Stimulated activated CD4-positive, alpha-beta T cell treated with anti-CD3 and anti-CD28 coated beads, Interleukin-15, amount 100 ng/mL, for 24 hours (primary cell): Measurements from ENCODE around the gene OPCML.
A peak's percentile ranks its signal among the peaks of the same experiment; 100 is the strongest.

ENCODE experiments used
- DNase-seq: peaks from one replicate; pipeline ENCODE4 v3.0.0-alpha.2; 2020

OPCML gene

DNA sequence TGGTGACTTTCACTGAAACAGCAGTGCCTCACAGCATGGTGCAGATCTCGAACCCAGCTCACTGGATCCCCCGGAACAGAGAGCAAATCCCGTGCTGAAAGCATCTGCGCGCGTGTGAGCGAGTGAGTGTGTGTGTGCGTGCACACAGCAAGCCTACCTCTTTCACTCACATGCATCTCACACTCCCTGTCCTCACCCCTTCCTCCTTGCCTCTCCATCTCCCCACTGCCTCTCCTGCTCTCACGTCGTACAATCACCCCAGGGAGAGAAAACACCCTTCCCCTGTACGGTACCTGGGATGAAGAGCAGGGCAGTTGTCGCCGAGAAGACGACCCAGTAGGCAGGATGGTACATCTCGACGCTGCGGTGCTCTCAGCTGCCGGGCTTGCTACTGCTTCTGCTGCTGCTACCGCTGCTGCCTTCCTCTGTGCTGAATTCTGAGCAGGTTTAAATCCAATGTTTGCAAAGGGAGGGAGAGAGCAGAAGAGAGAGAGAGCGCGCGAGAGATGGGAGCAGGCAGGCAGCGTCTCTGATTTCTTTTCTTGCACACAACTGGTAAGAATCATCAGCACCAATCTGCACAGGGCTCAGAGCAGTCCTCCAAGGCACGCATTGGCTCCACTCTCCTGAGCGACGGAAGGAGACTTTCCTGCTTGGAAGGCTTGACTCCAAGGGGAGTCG is at the start of gene OPCML:
Gene OPCML (minus strand): TSS at position 531 of the 681 bp plus-strand sequence.
- DNase-seq, result no peak

DNA sequence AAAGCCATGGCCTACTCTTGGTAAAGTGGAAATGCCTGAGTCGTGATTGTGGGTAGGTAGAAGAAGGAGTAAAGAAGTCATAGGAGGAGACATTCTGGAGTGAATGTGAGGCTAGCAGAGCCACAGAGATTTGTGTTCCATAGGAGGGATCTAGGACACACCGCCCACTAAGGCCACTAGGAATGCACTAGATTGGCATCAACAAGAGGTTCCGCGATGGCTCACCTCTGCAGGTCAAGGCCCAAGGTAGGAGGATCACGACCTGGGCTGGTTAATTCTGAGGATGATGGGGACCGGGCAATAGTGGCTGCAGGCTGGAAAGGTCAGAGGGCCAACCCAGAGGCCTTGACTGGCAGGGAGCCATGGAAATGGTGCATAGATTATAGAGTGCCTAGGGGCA is 48.8 kb upstream of the OPCML start:
- DNase-seq, result no peak

DNA sequence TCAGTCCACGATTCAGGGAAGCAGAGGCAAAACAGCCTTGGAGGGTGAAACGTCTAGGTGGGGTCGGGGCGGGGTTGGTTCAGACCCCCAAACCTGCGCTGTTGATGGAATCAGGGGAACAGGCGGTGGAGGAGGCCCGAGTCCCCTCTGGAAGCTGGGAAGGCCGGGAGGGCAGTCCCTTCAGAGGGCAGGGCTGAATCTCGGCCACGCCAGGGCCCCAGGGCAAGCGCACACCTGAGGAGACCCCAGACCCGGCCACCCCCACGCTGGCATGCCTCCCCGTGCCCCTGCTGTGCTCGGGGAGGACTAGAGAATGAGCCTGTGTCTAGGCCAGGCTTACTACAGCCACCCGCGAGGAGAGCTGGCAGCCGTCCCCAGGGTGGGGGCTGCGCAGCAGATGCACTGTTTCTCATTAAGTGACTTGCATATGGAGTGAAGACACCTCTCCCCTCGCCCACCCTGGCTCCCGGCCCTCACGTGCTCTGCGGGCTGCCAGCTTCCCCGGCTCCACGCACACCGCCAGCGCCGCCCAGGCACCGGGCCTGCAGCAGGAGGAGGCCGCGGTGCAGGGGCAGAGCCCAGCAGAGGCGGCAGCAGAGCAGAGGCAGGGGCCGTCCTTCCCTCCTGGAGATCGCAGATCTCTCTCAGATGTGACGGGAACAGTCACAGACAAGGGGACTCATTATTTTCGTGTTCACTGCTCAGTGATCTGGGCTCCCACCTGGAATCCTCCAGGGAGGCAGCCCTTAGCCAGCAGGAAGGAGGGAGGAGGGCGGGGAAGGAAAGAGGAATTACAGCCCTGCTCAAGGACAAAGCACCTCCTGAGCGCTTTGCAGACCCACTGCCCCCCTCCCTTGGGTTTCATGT is 47.1 kb upstream of the OPCML start:
- DNase-seq, result no peak

DNA sequence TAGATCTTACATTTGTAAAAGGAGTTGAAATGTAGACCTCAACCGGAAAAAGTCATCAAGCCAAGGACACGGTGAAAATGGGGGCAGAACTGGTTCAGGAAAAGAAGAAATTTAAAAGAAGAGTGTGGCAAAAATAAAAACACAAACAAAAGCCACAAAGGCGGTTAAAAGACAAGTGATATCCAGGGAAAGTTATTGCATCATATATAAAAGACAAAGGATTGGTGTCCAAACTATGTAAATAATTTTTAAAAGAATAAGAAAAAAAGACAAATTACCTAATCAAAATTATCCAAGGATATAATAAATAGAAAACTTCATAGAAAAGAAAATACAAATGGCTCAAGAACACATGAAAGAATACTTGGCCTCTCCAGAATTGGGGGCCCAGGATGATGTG is 45.1 kb upstream of the OPCML start:
- DNase-seq, result no peak

DNA sequence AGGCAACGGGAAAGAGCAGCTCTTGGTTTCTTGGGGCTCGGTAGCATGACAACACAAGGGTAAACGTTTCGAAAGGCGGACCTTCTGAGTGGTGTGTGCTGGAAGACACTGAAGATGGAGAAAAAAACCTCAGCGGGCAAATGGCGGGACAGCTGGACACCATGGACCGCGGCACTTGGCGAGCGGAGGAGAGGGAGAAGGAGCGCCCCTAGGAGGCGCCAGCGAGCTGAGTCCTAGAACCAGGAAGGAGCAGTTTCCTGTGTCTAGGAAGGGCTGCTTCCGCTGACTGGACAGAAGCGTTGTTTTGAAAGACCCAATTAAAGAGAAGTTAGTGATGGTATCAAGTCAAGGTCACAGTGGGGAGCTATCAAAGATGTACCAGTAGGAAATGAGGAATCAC is 44.0 kb upstream of the OPCML start:
- peak; percentile 24 for DNase-seq

DNA sequence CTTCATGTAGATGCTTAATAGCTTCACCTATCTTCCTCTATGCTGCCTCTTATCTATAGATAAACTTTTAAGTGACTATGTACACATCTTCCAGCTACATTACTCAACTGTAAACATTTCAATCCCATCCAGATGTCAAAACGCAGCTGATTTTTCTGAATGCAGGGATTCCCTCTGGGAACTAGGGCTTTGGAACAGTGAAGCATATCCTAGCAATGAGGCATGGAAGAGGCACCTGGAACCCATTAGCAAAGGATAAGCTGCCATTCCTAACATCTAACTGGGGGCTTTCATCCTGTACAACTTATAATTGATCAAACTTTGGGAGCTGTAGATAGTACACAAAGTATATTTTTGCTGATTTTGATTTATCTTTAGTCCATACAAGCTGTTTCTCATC is 40.8 kb upstream of the OPCML start:
- DNase-seq, result no peak

DNA sequence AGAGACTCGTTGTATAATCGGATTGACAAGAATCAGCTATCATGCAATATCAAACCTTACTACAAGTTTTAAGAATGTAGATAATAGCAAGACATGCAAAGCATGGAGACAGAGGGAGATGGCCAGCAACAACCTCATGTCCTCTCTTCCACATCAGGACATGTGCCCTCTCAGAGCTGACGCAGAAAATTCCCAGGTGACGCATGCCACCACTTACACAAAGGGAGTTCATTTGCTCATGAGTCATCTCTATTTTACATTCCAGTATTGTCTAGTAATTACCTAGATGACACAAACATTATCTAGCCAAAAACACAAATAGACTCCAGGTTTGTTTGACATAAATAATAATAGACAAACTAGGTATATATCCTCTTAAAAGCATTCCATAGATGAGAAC is 38.1 kb upstream of the OPCML start:
- no peak for DNase-seq

DNA sequence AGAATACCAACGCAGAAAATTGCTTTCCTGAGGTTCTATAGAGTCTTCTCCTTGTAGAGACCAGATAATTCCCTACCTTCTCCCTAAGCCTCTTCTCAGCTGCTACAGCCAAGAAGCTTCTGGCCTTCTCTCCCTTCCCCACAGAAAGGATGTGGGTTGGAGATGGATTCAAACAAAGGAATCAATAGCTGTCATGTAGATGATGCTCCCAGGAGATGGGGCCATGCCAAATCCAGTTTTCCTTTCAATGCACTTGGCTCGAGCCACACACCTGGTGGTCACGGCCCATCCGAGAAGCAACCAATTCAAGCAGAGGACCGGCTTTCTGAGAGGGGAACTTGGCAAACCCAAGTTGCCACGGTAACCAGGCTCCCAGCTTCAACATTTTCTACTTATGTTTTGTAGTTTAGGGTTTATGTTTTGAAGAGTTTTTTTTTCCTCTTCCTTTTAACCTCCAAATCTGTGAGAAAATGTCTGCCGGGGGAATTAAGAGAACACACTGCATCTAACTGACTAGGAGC is 31.3 kb upstream of the OPCML start:
- DNase-seq, result no peak

DNA sequence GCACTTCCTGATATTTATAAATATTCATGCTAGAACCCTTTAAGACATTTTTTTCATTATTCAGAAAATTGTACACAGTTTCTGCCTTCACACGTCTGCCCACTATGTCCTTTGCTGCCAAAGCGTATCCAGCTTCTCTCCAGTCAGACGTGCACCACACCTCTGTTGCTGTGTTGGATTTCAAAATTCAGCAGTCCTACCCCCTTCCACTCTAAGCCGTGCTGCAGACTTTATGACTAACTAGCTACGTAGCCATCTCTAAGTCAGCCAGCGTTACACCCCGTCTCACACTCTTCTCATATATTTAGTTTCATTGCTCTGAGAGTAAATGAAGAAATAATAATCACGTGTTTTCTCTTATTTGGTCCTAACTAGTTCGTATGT is 28.2 kb upstream of the OPCML start:
- DNase-seq, result no peak

DNA sequence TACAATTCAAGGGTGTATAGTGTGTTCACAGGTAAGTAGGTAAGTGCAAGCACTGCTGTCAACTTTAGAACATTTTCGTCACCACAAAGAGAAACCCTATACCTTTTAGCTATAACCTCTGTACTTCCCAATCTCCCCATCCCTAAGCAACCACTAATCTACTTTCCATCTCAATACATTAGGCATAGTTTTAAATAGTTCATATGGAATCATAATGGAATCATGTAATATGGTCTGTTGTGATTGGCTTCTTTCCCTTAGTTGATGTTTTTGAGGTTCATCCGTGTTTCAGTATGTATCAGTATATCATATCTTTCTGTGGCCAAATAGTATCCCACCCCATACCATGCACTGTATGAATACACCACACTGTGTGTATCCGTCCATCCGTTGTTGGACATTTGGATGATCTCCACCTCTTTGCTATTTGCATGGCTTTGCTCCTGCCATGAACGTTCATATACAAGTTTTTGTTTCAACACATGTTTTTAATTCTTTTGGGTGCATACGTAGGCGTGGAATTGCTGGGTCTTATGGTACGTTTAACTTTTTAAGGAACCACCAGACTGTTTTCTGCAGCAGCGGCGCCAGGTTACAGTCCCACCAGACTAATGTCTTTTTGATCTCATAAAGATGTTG is 27.7 kb upstream of the OPCML start:
- DNase-seq, result no peak

DNA sequence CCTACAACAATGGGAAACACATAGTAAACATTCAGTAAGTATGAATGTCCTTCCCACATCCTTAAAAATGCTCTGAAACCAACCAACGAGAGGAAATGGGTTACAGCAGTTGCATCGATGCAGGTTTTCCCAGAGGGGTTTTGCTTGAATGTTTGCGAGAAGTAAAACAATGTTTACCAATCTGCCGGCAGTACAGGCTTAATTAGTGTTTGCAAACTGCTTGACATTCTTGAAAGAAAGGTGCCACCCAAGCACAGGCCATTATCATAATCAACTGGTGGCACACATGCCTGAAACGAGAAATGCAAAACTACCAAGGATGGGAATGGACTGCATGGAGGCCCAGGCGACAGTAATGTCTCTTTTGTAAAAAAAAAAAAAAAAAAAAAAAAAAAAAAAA is 27.1 kb upstream of the OPCML start:
- DNase-seq, result no peak

DNA sequence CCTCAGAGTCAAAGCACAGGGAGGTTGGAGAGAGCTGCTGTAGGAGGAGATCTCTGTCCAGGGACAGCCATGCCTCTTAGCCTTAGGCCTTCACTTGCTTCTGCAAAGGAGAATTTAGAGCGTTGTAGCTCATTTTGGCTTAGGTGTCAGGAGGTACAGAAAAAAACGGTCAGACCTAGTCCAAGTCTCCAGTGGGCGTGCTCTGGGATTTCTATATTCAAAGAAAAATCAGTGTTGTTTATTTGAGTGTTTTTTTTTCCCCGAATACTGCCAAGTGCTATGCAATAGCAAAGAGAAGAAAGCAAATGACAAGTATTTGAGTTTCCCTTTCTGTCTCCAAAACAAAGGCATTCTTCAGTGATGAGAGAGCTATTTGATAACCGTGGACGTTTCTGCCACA is 22.7 kb upstream of the OPCML start:
- DNase-seq, result no peak

DNA sequence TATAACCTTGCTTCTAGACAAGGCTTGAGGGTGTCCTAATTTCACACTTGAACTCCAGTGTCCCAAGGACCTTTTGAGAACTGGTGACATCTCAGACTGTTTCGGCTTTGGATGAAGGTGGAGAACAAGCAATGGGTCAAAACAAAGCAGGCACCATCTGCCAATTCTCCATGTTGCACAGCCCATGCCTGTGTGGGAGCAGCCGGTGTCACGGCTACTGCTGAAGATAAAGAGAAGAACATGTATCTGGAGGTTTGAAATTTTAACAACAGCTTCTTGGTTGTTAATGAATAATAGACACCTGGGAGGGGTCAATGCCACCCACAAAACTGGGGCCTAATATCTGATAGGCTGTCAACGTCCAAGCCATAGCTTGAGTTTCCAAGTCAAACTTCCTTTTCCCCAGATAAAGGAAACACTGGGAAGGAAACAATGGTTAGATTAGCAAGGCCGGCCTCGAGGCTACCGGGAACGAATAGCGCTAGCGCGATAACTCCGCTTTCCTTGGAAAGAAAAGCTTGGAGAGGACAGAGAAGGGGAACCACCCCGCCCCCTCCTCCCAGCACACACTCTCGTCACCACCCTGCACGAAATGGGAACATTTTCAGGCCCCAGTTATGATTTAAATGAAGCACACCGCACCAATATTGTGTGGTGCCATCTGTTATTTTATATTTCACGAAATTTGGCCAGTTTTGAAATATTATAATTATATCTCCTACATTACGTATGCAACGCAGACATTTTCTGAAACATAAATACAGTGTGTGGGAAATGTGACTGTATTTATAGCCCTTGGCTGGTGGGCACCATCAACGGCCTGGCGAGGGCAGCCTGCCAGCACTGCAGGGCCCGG is 21.8 kb upstream of the OPCML start:
- DNase-seq, result no peak

DNA sequence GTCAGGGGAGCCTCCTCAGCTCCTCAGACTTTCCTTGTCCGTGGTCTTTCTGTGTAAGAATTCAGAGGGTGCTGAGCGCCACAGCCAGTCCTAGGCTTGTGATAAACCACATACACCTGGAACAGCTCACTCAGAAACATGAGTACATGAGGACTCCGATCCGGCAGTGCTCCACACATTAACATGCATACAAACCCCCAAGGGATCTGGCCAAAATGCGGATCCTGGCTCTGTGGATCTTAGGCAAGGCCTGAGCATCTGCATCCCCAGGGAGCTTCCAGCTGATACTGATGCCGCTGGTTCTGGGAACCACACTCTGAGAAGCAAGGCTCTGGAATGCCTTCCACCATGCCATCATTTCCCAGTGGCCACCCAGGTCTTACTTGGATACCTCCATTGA is 20.6 kb upstream of the OPCML start:
- DNase-seq, result no peak

DNA sequence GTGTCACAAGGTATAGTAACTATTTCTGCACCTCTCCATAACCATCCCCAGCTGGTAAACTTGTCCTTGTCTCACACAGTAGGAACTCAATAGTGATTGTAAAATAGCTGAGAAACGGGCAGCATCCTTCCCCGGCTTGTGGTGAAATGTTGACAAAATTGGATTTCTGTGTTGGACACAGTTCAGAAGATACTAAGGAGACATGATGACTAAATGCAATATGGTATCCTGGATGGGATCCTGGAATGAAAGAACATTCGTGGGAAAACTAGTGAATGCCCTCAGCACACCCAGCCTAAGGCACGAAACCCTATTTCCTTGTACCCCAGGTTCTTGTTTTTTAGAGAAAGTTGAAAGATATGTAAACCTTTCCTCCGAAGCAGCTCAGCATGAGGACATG is 18.8 kb upstream of the OPCML start:
- no peak for DNase-seq

DNA sequence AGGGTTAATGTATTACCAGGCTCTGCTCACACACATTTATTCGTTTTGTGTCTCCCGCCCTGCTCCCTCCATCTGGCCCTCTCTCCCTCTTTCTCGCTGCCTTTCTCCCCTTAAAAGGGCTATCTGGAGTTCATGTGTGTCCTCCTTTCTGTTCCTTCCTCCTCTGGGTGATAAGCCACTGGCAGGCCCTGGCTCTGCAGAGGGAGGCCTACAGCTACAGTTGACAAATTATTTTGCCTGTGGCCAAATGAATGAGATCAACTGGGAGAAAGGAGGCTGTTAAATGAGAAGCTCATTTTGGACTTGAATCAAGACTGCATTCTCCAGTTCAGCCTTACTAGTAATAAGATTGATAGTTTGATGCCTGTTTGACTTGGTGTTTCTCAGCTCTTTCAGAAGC is 17.5 kb upstream of the OPCML start:
- DNase-seq, result no peak

DNA sequence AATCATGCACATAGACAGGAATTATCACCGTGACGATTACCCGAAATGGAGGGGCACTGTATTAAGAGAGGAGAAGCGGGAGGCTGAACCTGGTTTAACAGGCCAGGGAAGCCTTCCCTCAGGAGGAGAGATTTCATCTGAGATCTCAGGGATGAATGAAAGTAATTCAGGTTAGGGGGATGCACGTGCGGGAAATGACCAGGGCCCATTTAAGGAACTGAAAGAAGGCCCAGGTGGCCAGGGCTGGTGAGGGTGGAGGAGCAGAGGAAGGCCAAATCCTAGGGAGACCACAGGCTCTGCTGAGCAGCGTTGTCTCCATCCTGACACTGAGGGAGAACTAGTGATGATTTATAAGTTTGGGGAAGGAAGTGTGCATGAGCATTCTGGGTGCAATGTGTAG is 16.3 kb upstream of the OPCML start:
- DNase-seq, result no peak

DNA sequence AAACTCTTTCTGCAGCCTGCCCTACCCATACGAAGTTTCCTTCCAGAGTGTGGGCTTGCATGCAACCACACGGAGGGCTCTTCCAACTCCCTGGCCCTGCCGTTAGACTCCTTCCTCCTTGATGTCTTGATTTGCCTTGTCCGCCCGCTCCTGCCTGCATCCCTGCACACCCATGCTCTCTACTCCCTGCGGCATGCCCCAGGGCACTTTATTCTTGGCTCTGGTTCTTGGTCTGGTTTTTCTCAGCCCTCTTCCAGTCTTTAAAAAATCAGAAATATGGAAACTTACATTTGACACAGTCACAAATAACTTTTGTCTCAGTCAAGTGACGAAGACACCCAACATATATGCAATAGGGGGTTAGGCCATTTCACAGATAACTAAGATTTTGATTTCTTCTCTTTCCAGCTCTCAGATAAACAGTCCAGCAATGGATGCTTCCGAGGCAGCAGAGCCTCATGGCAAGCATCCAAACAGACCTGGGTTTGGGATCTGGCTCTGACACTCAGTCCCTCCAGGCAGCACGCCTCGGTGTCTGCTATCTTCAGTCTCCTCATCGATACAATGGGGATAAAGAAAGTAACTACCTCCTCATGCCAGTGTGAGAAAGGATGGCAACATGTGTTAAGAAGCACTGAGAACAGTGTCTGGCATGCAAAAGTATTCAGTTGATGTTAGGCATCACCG is 15.7 kb upstream of the OPCML start:
- no peak for DNase-seq

DNA sequence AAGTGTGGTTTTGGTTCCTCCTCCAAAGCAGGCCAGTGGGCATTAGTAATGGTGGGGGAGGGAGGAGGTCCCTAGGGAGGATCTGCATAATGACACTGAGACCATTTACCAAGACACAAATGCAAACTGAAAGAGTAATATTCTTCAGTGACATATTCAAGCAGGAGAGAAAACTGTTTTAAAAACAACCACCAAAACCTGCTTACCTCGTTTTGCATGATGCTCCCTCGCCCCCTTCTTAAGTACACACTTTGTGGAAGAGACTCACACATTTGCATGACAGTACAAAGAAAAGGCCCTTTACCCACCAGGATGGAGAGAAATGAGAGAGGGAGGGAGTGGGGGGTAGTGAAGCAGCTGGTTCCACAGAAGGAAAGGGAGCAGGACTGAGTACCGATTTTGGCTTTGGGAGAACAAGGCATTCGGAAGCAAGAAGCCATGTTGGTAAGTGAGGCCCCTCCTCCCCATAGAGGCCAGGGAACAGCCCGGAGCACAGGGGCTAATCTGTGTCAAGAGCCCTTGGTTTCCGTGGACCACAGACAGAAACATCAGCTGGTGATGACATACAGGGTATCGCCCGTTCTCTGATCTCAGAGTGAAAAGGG is 13.0 kb upstream of the OPCML start:
- no peak for DNase-seq

DNA sequence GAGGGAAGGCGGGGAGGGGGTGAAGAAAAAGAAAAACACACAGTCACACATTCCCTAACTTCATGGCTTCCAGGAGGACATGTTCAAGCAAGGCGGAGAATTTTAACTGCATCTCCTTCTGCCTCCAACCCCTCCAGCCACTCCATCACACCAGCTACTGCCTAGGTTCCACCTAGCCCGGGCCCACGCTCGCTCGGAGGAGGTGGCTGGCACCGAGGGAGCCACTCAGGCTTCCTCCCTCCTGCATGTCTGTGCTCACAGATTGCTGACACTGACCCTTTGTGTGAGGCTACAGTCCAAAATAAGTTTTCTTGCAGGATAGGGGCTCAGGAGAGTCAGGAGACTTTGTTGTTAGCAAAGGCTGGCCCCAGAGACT is 9.4 kb upstream of the OPCML start:
- DNase-seq, result no peak

DNA sequence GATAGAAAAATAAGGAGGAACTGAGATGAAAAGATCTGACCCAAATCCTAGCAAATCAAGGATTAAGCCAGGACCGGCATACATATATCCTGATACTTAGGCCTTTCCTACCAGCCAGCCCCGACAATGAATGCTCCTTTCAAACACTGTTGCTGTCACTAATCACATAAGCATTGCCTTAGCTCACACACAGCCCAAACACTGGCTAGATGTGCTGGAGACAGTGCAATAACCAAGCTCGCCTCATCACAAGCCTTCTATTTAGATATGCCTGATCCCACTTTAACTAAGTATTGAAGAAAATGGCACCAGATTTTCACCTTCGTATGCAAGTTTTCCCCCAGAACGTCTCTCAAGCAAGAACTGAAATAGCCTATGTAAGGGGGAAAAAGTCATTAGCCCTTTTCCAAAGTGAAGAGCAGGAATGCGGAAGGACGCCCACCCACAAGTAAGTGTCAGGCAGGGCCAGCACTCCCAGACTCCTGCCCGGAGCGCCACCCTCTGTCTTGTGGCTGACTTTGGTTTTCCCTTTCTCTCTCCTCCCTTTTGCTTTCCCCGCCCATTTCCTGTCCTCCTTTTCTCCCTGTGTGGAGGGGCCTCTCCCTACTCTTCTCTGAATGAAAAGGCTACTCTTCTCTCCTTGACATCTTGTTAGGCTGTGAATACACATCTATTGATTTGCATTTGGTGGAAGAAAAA is 8.9 kb upstream of the OPCML start:
- no peak for DNase-seq
